GM21526 (cell line): ENCODE measurements around the gene P2RY8.
A peak's percentile ranks its signal among the peaks of the same experiment; 100 is the strongest.
"Not testable (repeated sequence)": the region's sequence is repeated elsewhere in the genome, so short reads cannot be mapped to it uniquely, and the experiment has no call there.

Experiments used
- ATAC-seq: cut with Tn5 transposase; IDR thresholded peaks from one replicate; pipeline ENCODE4 v1.9.1; 2021; ENCODE audit warnings: moderate library complexity; ENCODE audit not compliant: unreplicated experiment, low FRiP score

P2RY8 gene

DNA sequence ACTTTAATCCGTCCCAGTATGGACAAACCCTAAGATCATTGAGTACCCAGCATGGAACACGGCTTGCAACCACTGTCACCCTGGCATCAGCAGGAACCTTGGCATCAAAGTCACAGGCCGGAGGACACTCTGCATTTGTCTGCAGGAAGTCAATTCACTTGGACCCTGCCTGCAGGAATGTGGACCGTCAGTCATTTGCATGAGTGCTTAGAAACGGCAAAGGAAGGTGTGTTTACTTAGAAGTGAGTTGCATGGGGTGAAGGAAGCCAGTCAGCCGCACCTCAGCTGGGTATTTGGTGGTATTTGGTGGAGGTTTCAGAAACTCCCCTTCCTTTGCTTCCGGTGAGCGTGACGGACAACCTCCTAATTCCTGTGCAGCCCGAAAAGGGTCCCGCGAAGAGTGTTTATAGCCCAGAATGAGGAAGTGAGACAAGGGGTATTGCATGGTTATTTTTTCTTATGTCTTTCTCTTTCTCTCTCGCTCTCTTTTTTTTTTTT, 15.5 kb downstream of the P2RY8 start:
- ATAC-seq, result peak; percentile 84

- ATAC-seq, result no peak
These were observed 16.6 kb downstream of the P2RY8 start for GRCh38 chrX:1520350-1520749.

- ATAC-seq, result no peak
These were observed 17.9 kb downstream of the P2RY8 start for GRCh38 chrX:1519022-1519497.

GRCh38 chrX:1518512-1518911, 18.5 kb downstream of the P2RY8 start:
- ATAC-seq, result no peak

DNA sequence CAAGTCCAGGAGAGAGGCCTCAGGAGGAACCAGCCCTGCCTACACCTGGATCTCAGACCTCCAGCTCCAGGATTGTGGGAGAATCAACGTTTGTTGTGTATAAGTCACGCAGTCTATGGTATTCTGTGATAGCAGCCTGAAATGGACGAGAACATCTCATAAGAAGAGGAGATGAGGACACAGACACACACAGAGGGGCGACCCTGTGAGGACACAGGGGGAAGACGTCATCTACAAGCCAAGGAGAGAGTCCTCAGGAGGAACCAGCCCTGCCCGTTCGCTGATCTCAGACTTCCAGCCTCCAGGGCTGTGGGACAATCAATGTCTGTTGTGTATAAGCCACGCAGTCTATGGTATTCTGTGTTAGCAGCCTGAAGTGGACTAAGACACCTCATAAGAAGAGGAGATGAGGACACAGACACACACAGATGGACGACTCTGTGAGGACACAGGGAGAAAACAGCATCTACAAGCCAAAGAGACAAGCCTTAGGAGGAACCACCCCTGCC, 20.3 kb downstream of the P2RY8 start:
- ATAC-seq, result no peak

GRCh38 chrX:1511829-1512228, 25.2 kb downstream of the P2RY8 start:
- no peak for ATAC-seq

DNA sequence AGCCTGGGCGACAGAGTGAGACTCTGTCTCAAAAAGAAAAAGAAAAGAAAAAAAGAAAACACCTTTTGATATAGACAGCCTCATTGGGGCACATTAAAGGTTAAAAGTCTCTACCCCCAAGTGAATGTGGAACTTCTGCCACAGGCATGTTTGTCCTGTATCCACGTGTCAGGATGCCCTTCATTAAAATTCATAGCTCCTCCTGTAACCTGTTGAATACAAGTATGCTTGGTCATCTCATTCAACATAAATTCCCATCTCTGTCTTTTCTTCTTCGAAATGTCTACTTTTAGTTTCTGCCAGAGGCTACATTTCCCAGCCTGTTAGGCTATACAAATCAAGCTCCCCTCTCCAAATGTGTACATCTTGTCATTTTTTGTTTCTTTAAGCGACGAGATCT, 25.8 kb downstream of the P2RY8 start:
- no peak for ATAC-seq

DNA sequence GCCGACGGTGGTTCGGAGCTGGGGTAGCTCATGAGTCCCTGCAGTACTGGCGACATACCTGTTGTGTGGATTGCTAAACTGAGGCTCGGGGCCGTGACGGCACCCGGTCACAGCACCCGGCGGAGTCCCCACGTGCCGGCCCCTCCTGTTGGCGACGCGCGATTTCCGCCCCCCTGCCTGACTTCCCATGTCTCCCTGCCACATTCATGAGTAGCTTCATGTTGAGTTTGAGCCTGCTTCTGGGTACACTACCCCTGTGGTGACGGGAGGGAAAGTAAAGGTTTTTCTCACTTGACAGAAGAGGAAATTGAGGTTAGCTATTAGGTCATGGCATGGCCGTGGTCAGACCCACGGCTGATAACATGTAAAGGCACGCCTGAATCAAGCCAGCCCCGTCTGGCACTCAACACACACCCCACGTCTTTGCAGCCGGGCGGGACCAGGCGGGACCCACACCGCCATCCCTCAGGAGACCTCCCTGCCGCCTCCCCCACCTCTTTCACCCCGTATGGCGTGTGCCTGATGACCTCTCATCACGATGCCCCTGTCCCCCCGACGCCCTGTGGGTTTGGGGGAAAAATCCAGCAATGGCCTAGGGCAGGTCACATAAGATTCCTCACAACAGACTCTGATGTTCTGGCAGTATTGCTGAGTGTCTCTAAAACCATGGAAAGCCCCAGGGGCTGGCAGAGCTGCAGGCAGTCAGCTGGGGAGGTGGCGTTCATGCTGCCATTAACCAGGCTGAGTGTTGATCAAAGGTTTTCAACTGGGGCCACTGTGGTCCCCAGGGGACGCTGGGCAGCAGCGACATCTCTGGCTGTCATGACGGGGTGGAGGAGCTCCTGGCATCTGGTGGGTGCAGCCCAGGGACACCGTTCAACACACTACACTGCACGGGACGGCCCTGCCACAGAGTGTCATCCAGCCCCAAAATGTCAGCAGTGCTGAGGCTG, 29.2 kb downstream of the P2RY8 start:
- ATAC-seq, result peak; percentile 59

DNA sequence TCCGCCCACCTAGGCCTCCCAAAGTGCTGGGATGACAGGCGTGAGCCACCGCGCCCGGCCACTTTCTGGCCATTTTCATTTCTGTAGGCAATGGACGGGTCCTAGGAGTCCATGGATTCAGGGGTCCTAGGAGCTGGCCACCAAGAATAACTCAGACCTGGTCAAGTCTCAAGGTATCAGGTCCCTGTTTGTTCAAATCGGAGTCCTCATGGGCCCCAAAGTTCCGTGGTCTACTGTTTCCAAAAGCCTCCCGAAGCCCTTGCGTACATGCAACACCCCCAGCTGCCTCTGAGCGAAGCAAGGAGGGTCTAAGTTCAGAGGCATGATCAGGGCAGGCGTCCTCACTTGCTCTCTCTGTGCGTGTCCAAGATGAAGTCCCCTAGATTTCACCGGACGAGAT, 30.1 kb downstream of the P2RY8 start:
- ATAC-seq, result no peak

DNA sequence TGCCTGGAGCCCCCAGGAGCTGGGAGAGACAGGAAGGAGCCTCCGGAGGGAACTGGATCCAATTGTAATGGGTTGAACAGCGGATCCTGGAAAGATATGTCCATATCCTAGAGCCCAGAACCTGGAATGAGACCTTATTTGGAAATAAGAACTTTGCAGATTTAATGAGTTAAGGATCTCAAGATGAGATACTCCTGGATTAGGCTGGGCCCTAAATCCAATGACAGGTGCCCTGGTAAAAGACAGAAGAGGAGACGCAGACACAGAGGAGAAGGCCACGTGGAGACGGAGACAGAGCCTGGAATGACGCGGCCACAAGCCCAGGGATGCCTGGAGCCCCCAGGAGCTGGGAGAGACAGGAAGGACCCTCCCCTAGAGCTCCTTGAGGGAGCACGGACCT, 34.1 kb downstream of the P2RY8 start:
- no peak for ATAC-seq

GRCh38 chrX:1502241-1502640, 34.7 kb downstream of the P2RY8 start:
- peak; percentile 46 for ATAC-seq

DNA sequence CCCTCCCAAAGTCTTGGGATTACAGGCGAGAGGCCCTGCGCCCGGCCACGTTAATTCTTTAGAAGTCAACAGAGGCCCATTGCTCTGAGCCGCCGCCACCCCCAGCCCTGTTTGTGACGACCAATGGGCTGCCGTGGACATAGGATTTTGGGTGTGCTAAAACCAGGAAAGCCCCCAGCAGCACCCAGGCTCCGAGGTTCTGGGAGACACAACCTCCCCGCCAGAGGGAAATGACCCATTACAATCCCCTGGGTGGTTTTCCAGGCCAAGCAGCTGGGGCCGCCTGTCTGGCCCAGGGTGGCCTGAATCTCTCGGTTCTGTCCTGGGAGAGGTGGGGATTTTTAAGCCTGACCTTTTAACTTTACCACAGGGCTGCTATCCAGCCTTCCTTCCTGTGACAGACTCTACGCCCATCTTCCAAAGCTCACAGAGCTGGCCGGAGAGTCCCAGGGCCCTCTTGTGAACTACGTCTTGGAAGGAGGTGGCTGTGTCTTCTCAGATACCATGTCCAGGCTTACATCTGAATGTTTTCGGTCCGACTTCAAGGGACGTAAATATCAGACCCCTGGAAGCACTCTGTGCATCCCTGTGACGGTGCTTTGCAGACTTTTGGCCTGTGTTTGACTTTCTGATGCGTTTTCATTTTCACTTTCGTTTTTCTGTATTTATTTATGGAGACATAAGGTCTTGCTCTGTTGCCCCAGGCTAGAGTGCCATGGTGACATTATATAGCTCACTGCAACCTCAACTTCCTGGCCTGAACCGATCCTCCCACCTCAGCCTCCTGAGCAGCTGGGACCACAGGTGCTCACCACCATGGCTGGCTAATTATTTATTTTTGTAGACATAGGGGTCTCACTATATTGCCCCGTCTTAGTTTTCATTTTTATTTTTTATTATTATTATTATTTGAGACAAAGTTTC, 36.0 kb downstream of the P2RY8 start:
- peak; percentile 70 for ATAC-seq

GRCh38 chrX:1496076-1496475, 40.9 kb downstream of the P2RY8 start:
- no peak for ATAC-seq

DNA sequence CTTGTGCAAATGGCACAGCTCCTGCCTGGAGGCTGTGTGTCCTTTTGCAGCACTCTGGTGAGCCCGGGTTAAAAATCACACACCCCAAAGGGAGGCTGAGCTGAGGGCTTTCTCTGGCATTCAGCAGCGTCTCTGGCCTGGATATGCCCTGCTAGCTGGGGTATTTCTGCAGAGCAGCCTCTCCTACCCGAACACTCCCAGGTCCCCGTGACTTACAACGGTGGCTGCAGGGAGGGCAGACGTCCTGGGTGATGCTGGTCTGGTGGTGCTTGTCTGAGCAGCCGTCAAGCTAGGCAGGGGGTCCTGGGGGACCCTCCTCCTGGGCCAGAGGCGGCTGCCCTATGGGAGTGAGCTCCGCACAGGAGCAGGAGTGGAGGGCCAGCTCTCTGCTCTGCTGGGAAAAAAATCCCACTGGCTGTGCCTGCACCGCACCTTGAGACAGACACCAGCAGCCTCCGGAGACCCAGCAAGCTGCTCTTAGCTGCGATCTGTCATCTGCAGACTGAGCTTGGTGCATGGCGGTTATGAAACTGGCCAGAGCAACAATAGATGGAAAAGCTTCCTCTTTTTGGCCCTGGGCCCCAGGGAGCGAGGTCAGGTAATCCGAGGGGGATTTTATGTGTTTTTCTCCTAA, 43.0 kb downstream of the P2RY8 start:
- peak; percentile 58 for ATAC-seq

GRCh38 chrX:1493412-1493811, 43.6 kb downstream of the P2RY8 start:
- ATAC-seq, result peak; percentile 8

DNA sequence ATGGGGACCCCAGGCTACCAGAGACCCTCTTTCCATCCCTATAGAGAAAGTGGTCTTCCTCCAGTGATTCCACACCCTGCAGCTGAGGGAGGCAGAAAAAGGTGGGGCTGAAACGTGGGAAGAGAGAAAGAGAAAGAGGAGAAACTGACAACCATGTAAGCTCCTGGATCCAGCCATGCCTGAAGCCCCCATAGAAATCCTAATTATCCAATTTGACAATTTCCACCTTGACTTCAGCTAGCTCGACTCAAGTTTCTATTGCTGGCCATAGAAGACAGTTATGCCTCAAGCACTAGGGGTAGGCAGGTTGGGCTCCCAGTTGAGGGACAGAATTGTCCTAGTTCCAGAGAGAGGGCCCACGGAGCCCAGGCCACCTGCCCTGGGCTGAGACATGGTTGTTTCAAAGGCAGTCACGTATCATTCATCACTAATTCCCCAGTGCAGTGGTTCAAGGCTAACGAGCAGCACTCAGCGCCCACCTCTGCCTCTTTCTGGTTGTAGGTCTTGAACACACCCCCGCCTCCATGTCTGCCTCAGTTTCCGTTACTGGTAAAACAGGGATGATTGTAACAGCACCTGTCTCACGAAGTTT, 44.5 kb downstream of the P2RY8 start:
- ATAC-seq, result no peak

DNA sequence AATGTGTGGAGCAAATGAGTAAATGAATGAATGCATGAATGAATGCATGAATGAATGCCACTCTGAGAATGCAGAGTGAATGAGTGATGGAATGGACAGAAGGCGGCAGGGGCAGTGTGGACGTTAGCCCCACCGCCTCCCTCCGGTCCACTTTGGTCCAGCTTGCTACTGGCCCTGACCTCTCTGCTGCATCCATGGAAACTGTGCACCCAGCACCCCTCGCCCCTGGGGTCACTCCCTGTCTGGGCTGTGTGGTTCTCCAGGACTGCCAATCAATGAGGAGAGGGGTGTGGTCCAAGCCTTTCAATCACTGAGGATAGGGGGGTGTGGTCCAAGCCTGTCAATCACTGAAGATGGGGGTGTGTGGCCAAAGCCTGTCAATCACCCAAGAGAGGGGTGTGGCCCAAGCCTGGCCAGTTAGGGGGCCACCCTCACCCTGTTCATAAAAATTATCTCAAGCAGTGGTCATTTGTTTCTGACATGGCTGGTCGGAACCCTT, 45.1 kb downstream of the P2RY8 start:
- ATAC-seq, result peak; percentile 66

DNA sequence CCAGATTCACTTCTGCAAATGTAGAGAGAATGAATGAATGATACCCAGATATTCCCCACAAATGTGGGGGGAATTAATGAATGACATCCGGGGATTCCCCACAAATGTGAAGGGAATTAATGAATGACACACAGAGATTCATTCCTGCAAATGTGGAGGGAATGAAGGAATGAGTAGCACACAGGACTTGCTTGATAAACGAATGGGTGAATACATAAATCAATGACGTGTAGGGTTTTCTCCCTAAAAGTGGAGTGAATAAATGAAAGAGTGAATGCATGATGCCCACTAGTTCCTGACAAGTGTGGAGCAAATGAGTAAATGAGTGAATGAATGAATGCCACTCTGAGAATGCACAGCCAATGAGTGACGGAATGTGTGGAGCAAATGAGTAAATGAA, 45.7 kb downstream of the P2RY8 start:
- not testable (repeated sequence) for ATAC-seq

- not testable (repeated sequence) for ATAC-seq
These were observed 46.3 kb downstream of the P2RY8 start for GRCh38 chrX:1490723-1491122.

GRCh38 chrX:1489354-1489753, 47.6 kb downstream of the P2RY8 start:
- not testable (repeated sequence) for ATAC-seq
